HG03103 (cell line): ENCODE data around the gene GRK5.
"Not testable (repeated sequence)": the region's sequence is repeated elsewhere in the genome, so short reads cannot be mapped to it uniquely, and the experiment has no call there.

Experiments used
- ATAC-seq: cut with Tn5 transposase; IDR thresholded peaks from one replicate; pipeline ENCODE4 v1.9.1; 2021; ENCODE audit warnings: low read depth; ENCODE audit not compliant: unreplicated experiment

GRK5 gene

GRCh38 chr10:119207366-119207666 is at the start of gene GRK5:
GRK5 (plus strand) TSS chr10:119207571; CDS start chr10:119207918, 347 bp downstream.
- peak; percentile 64 for ATAC-seq

GRCh38 chr10:119159332-119159731 is 48.0 kb upstream of the GRK5 start:
- ATAC-seq, result no peak

GRCh38 chr10:119161680-119162451 is 45.5 kb upstream of the GRK5 start:
- no peak for ATAC-seq

GRCh38 chr10:119162452-119163092 is 44.8 kb upstream of the GRK5 start:
- no peak for ATAC-seq

- ATAC-seq, result peak; percentile 90
Measured at GRCh38 chr10:119165171-119166117, 41.9 kb upstream of the GRK5 start, which contains the start of gene SFXN4. SFXN4 (minus strand) TSS chr10:119165714; CDS start chr10:119165647, 67 bp downstream.

- no peak for ATAC-seq
Measured at GRCh38 chr10:119166118-119166500, 41.3 kb upstream of the GRK5 start.

GRCh38 chr10:119166564-119166963 is 40.8 kb upstream of the GRK5 start:
- ATAC-seq, result no peak

GRCh38 chr10:119167041-119167440 is 40.3 kb upstream of the GRK5 start:
- ATAC-seq, result no peak

GRCh38 chr10:119174109-119174508 is 33.3 kb upstream of the GRK5 start:
- ATAC-seq, result no peak

GRCh38 chr10:119176166-119176565 is 31.2 kb upstream of the GRK5 start:
- ATAC-seq, result no peak

- peak; percentile 10 for ATAC-seq
Measured at GRCh38 chr10:119177708-119178371, 29.5 kb upstream of the GRK5 start.

GRCh38 chr10:119178372-119179119 is 28.8 kb upstream of the GRK5 start, which contains the start of gene PRDX3:
PRDX3 (minus strand) TSS chr10:119178812; CDS start chr10:119178790, 22 bp downstream.
- peak; percentile 87 for ATAC-seq

GRCh38 chr10:119180850-119181400 is 26.4 kb upstream of the GRK5 start:
- ATAC-seq, result not testable (repeated sequence)

- no peak for ATAC-seq
Measured at GRCh38 chr10:119183664-119184412, 23.5 kb upstream of the GRK5 start.

GRCh38 chr10:119189811-119190282 is 17.5 kb upstream of the GRK5 start:
- no peak for ATAC-seq

GRCh38 chr10:119190353-119190752 is 17.0 kb upstream of the GRK5 start:
- no peak for ATAC-seq

GRCh38 chr10:119190954-119191785 is 16.2 kb upstream of the GRK5 start:
- no peak for ATAC-seq

- no peak for ATAC-seq
Measured at GRCh38 chr10:119191881-119192280, 15.5 kb upstream of the GRK5 start.
